GM12891 (cell line): ENCODE data around the gene CLUH. TPM values are rescaled to one million over a fixed set of nuclear protein-coding genes. Genes with fewer than 3 reads are reported as not detected.

Experiments used
- DNase-seq: peaks from one replicate; pipeline ENCODE4 v3.0.0; 2011; ENCODE audit warnings: low spot score; ENCODE audit not compliant: insufficient read length
- FAIRE-seq: peaks from 2 replicates; lab custom pipeline; 2011; peaks lifted over from hg19 to GRCh38; lab: Jason Lieb, UNC
- PAX5 ChIP-seq: IDR thresholded peaks from 2 replicates; pipeline ENCODE4 v1.6.1; 2011; ENCODE audit warnings: low read length, moderate library complexity, mild to moderate bottlenecking; ENCODE audit not compliant: insufficient read depth, severe bottlenecking
- POLR2A ChIP-seq: IDR thresholded peaks from 2 replicates; pipeline ENCODE4 v1.6.1; 2011; ENCODE audit warnings: low read depth, low read length, control low read depth
- POLR2AphosphoS5 ChIP-seq: IDR thresholded peaks from 2 replicates; pipeline ENCODE4 v1.6.1; 2011; ENCODE audit warnings: low read depth, low read length, control low read depth
- POU2F2 ChIP-seq: IDR thresholded peaks from 2 replicates; pipeline ENCODE4 v1.6.1; 2011; ENCODE audit warnings: low read depth, mild to moderate bottlenecking, control low read depth, low read length, moderate library complexity
- SPI1 ChIP-seq: IDR thresholded peaks from 2 replicates; pipeline ENCODE4 v1.6.1; 2011; ENCODE audit warnings: low read depth, low read length, control low read depth
- TAF1 ChIP-seq: IDR thresholded peaks from 2 replicates; pipeline ENCODE4 v1.6.1; 2011; ENCODE audit warnings: low read depth, low read length, control low read depth
- polyA plus RNA-seq: library from polyadenylated mRNA; unstranded; fragments of >200 nt; gene quantifications from one replicate; pipeline ENCODE4 v1.2.1, GENCODE V29; 2012; ENCODE audit warnings: low read depth, missing spikeins, inconsistent platforms; ENCODE audit not compliant: missing spikeins

Gene CLUH, protein sequence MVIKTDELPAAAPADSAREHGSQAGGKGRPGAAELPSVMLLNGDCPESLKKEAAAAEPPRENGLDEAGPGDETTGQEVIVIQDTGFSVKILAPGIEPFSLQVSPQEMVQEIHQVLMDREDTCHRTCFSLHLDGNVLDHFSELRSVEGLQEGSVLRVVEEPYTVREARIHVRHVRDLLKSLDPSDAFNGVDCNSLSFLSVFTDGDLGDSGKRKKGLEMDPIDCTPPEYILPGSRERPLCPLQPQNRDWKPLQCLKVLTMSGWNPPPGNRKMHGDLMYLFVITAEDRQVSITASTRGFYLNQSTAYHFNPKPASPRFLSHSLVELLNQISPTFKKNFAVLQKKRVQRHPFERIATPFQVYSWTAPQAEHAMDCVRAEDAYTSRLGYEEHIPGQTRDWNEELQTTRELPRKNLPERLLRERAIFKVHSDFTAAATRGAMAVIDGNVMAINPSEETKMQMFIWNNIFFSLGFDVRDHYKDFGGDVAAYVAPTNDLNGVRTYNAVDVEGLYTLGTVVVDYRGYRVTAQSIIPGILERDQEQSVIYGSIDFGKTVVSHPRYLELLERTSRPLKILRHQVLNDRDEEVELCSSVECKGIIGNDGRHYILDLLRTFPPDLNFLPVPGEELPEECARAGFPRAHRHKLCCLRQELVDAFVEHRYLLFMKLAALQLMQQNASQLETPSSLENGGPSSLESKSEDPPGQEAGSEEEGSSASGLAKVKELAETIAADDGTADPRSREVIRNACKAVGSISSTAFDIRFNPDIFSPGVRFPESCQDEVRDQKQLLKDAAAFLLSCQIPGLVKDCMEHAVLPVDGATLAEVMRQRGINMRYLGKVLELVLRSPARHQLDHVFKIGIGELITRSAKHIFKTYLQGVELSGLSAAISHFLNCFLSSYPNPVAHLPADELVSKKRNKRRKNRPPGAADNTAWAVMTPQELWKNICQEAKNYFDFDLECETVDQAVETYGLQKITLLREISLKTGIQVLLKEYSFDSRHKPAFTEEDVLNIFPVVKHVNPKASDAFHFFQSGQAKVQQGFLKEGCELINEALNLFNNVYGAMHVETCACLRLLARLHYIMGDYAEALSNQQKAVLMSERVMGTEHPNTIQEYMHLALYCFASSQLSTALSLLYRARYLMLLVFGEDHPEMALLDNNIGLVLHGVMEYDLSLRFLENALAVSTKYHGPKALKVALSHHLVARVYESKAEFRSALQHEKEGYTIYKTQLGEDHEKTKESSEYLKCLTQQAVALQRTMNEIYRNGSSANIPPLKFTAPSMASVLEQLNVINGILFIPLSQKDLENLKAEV (N-terminal part only)
- 36.3 TPM for polyA plus RNA-seq

DNA sequence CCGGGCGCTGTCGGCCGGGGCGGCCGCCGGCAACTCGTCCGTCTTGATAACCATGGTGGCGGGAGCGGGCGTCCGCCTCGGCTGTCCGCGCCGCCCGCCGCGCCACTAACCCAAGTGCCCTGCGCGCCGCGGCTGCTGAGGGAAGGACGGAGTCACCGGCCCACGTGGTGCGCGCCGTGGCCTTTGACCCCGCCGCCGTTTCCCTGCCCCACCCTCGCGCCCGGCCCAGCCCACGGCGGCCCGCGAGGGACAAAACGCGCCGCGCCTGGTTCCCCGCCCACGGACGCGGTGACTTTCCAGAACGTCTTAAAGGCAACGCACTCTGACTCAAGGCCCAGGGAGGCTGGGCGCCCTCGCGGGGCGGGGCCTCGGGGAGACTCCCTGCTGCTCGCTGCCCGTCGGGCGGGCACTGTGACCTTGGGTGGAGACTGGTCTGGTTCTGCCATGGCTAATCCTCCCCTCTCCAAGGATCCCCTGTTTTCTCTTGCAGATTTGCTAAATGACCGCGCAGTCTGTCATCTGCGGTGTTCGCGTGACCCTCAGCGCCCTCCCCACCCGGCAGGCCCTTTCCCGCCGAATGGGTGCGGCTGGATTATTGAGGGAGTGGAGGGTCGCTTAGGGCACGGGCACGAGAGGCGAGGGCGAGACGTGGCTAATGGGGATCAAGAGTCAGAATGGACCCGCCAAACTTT is at the start of gene CLUH:
Gene CLUH (minus strand): TSS at position 157 of the 692 bp plus-strand sequence. CDS start 103 bp downstream, at position 54.
- peak; percentile 62; the same call in 1 of the 2 replicates for TF ChIP-seq POLR2AphosphoS5
- TF ChIP-seq SPI1 = no peak
- peak; percentile 64; the same call in 1 of the 2 replicates for TF ChIP-seq POLR2A
- peak; percentile 10; the same call in 1 of the 2 replicates for TF ChIP-seq POU2F2
- TF ChIP-seq TAF1 = no peak
- DNase-seq (peak; percentile 99), FAIRE-seq (peak; percentile 100)

DNA sequence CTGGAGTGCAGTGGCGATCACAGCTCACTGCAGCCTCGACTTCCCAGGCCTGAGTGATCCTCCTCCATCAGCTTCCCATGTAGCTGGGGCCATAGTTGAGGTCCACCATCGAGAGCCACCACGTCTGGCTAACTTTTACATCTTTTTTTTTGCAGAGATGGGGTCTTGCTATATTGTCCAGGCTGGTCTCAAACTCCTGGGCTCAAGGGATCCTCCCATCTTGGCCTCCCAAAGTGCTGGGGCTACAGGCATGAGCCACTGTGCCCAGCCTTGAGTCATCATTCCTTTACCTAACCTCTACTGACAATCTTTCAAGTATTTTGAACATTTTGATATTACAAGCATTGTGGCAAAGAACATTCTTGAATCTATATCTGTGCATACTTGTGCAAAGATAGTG is 47.3 kb upstream of the CLUH start:
- TF ChIP-seq POLR2AphosphoS5 = no peak
- TF ChIP-seq PAX5 = no peak
- TF ChIP-seq POU2F2 = no peak
- no peak for TF ChIP-seq TAF1
- TF ChIP-seq SPI1 = no peak
- TF ChIP-seq POLR2A = no peak
- no peak for FAIRE-seq

DNA sequence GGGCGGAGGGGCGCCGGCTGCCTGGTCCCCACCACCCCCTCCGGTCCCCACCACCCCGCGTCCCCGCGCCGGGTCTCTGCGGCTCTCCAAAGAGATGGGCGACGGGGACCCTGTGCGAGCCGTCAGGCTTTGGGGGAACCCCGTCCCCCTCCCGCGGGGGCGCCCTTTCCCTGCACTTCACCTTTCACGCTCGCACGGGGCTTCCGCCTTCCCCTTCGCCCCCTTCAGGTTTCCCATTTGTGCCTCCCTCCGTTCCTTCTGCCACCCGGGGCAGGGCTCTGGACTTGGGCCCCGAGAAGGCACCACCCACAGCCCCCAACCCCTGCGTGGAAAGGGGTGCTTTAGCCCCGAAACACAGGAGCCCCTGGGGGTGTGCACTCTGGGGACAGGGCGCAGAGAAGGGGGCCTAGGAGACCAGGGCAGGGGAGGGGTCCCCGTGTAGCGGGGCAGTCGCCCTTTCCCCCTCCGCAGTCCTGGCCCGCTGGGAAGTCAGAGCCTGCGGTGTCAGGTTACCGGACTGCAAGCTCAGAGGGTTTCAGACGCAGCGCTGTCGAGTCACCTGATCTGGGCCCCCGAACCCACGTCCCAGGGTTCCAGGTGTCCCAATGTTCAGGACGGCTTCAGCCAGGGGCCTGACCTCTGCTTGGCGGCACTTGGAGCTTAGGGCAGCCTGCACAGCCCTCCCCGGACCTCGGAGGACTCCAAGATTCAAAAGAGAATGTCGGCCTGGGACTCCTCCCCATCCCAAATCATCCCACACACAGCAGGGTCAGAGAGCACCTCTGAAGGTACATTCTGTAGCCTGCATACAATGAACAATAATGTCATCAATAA is 44.5 kb upstream of the CLUH start:
- no peak for DNase-seq
- TF ChIP-seq POU2F2 = no peak
- TF ChIP-seq PAX5 = no peak
- TF ChIP-seq POLR2A = no peak
- no peak for TF ChIP-seq TAF1
- no peak for TF ChIP-seq SPI1
- no peak for TF ChIP-seq POLR2AphosphoS5
- no peak for FAIRE-seq

More for the DNA sequence above, 47.3 kb upstream of the CLUH start:
- no peak for DNase-seq

DNA sequence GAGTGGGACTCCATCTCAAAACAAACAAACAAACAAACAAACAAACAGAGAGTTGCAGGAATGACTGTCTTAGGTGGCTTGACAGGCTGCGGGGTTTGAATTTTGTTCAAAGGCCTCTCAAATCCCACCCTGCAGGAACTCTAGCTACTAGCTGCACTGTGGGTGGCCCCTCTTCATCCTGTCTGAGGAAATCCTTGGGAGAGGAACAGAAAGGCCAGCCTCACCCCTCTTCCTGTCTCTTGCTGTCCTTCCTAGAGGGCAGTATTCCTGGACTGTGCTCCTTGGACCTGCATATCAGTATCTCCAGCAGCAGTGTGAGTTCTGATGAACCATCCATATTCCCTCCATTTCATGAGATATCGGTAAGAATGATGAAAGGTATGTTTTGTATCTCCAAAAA is 39.9 kb upstream of the CLUH start:
- DNase-seq (no peak), FAIRE-seq (no peak)
- TF ChIP-seq POU2F2 (no peak), PAX5 (no peak), SPI1 (no peak), POLR2AphosphoS5 (no peak), TAF1 (no peak), POLR2A (no peak)

DNA sequence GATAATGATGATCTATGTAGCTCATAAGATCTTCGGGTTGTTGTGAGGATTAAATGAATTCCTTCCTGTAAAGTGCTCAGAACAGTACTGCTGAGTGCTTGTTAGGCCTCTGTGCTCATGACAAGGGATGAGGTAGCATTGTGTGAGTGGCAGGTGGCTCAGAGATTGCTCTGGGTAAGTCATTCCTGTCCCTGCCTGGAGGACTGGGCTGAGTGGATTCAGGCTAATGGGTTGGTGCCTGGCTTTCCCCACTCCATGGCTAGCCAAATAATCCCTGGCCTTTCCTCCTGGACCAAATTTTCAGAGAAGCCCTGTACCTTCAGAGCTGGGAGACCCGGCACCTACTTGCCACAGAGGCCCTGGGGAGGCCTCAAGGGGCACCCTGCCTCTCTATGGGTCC is 39.2 kb upstream of the CLUH start:
- FAIRE-seq = no peak
- no peak for TF ChIP-seq SPI1
- no peak for TF ChIP-seq PAX5
- no peak for TF ChIP-seq POU2F2
- TF ChIP-seq TAF1 = no peak
- TF ChIP-seq POLR2AphosphoS5 = no peak
- TF ChIP-seq POLR2A = no peak
- no peak for DNase-seq

DNA sequence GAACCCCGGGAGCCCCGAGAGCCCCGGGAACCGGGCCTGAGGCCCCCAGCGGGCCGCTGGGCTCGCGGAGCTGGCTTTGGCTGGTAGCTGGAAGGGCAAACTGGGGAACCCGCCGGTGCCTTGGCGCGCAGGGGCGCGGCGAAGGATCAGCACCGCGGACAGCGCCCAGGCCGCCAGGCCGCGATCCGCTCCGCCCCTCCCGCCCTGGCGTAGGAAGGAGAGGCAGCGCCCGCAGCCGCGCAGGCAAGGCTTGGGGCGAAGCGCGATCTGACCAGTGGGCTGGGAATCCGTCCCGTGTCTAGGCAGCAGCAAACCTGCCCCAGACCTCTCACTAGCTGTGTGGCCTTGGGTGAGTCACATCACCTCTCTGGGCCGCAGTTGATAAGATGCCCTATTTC is 38.2 kb upstream of the CLUH start:
- TF ChIP-seq SPI1 (no peak), PAX5 (no peak), POLR2AphosphoS5 (no peak), POU2F2 (no peak), TAF1 (no peak), POLR2A (no peak)
- FAIRE-seq = peak; percentile 95
- peak; percentile 94 for DNase-seq

DNA sequence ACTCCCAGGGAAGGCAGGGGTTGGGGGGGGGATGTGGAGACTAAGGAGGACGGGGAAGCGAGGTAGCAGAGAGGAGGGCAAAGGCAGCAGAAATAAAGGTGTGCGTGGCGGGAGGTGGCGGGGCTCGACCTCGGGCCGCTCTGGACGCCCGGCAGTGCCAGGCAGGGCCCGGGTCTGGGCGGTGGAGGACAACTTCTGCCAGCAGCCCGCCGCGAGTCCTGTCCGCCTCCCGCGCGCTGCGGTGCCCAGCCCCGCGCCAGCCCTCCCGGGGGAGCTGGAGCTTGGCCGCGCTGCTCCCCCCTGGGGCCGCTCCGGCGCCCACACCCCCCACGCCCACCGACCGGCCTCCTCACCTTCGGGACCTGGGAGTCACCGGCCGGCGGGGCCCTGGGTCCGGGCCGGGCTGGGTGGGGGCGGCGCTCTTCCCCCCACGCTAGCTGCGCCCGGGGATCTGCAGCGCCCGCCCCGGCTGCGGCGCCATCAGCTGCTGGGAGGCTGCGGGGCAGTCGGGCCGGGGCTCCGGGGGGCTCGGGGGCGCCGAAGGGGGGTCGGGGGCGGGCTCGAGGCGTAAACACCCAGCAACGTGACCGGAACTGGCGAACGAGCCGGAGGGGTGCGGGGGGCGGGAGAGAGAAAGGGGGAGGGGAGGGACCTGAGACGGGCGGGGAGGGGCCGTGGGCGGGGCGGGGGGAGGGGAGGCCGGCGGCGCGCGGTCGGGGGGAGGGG is 37.7 kb upstream of the CLUH start, which contains the start of gene CCDC92B:
Gene CCDC92B (minus strand): TSS at position 595 of the 726 bp plus-strand sequence. CDS start 14,507 bp downstream, outside the sequence.
- TF ChIP-seq POU2F2 (no peak), PAX5 (no peak), TAF1 (no peak), POLR2AphosphoS5 (no peak), SPI1 (no peak), POLR2A (no peak)
- FAIRE-seq (no peak), DNase-seq (no peak)
